ENCODE data around the gene P2RX5.
"Not testable (repeated sequence)": the region's sequence is repeated elsewhere in the genome, so short reads cannot be mapped to it uniquely, and the experiment has no call there.

Gene P2RX5

GRCh38 chr17:3710951-3711383 is 15.0 kb upstream of the P2RX5 start:
- peak; percentile 52 for DNase-seq

GRCh38 chr17:3708366-3708765 is 12.4 kb upstream of the P2RX5 start:
- DNase-seq: no peak

GRCh38 chr17:3705718-3705984 is 9.7 kb upstream of the P2RX5 start:
- not testable (repeated sequence) for DNase-seq

GRCh38 chr17:3704931-3705717 is 9.2 kb upstream of the P2RX5 start:
- DNase-seq: no peak

GRCh38 chr17:3702041-3702539 is 6.1 kb upstream of the P2RX5 start:
- not testable (repeated sequence) for DNase-seq

DNA sequence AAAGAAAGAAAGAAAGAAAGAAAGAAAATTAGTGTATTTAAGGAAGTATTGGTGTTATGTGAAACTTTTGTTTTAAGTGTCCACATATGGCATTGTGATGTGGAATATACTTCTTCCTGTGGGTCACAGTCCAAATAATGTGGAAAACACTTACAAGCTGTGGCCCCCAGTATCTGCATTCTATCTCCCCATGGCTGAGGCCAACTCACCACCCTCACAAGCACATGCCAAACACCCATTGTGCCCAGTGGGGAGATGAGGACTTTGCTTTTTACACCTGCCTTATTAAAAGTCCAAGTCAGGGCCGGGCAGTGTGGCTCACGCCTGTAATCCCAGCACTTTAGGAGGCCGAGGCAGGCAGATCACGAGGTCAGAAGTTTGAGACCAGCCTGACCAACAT is 4.0 kb upstream of the P2RX5 start:
- no peak for DNase-seq

- no peak for DNase-seq
These were observed 2.2 kb upstream of the P2RX5 start for GRCh38 chr17:3698139-3698538.

- no peak for DNase-seq
These were observed 1.1 kb upstream of the P2RX5 start for GRCh38 chr17:3697103-3697476.

DNA sequence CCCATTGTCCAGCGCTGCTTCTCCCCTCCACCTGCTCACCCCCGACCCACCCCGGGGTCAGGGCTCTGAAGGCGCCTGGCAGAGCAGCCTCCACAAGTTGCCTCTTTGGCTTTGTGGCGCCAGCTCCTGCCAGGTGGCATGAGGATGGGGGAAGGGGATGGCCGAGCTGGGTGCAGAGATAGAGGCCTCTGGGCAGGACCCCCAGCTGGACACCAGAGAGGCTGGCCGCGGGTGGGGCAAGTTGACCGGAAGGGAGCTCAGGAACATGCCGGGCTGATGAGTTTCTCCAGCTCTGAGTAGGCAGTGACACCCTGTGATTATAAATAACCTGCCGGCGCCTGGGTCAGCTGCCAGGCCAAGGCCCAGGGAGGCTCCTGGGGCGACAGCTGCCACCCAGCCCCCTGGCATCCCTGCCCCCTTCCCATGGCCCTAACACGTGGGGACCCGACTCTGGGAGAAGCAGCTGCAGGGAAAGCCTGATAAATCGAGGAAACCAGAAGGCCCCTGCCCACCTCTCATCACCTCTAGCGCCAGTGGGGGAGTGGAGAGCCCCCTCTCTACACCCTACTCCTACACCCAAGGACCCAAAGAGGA is 729 bp downstream of the P2RX5 start:
- DNase-seq: no peak

DNA sequence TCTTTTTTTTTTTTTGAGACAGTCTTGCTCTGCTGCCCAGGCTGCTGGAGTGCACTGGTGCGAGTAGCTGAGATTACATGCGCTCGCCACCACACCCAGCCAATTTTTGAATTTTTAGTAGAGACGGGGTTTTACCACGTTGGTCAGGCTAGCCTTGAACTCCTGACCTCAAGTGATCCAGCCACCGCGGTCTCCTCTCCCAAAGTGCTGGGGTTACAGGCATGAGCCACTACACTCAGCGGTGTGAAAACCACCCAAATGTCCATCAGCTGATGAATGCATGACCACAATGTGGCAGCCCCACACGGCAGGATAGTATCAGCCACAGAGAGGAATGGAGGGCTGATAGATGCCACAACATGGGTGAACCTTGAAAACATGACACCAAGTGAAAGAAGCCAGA is 2.1 kb downstream of the P2RX5 start:
- DNase-seq: no peak

- DNase-seq: no peak
These were observed 2.8 kb downstream of the P2RX5 start for GRCh38 chr17:3693141-3693540.

DNA sequence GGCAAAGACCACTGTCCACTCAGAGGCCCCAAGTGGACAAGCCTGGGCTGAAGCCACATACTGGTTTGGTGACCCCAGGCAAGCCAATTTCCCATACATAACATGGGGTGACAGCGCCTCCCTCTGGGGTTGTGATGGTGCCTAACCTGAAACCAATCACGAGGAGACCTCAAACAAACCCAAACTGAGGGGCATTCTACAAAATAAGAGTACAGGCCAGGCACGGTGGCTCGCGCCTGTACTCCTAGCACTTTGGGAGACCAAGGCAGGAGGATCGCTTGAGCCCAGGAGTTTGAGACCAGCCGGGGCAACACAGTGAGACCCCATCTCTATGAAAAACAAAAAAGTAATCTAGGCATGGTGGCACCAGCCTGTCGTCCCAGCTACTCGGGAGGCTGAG is 3.6 kb downstream of the P2RX5 start:
- no peak for DNase-seq

DNA sequence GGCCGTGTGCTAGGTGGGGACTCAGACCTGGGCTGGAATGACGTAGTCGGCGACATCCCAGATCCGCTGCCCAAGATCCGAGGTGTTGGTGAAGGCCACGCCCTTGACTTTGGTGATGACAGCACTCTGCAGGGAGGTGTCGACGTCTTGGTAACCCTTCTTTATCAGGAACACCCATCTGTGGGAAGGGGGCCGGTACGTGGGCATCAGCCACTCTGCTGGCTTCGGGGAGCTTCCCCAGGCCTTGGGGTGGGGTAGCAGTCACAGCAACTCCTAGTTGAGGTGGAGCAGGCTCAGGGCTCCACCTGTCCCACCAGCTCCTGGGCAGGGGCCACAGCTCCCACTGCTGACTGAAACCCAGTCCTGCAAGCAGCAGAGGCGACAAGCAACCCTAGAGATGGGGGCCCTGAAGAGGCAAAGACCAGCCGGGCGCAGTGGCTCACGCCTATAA is 4.3 kb downstream of the P2RX5 start:
- no peak for DNase-seq

- DNase-seq: no peak
These were observed 5.8 kb downstream of the P2RX5 start for GRCh38 chr17:3690094-3690715.

- DNase-seq: no peak
These were observed 6.5 kb downstream of the P2RX5 start for GRCh38 chr17:3689262-3690093.

- DNase-seq: no peak
These were observed 7.1 kb downstream of the P2RX5 start for GRCh38 chr17:3688852-3689261.

- no peak for DNase-seq
These were observed 7.9 kb downstream of the P2RX5 start for GRCh38 chr17:3688027-3688553.

DNA sequence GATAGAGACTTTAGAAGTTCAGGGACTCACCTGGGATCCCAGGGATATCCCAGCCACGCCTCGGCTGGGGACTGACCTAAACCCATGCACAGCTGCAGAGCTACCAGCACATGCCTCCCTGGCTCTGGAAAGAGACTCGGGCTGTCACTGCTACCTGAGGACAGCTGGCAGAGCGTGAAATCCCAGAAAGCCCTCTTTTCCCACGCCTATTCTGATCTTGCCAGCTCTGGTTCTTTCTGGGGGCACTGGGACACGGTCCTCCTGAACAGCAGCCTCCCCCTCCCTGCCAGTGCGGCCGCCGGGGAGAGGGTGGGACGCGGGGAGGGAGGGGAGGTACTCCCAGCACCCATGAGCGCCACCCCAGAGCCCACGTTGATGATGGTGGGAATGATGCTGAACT is 10.8 kb downstream of the P2RX5 start:
- DNase-seq: no peak

DNA sequence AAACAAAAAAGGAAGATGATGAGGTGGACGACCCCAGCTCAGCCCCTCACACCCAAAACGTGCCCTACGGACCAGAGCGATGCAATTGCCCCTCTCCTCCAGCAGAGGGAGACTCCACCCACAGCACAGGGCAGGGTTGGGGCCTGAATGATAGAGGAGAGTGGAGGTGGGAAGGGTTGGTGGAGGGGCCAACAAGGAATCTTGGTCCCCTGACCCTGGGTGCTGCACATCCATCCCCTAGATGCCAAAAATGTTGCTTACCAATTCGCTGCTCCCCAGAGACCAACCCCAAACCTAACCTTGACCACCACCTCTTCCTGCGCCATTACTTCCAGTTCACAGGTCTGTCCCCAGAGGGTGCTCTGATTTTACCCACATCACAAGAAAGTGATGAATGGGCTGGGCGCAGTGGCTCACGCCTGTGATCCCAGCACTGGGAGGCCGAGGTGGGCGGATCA is 12.9 kb downstream of the P2RX5 start:
- DNase-seq: peak; percentile 55

- no peak for DNase-seq
These were observed 13.9 kb downstream of the P2RX5 start for GRCh38 chr17:3682033-3682432.

DNA sequence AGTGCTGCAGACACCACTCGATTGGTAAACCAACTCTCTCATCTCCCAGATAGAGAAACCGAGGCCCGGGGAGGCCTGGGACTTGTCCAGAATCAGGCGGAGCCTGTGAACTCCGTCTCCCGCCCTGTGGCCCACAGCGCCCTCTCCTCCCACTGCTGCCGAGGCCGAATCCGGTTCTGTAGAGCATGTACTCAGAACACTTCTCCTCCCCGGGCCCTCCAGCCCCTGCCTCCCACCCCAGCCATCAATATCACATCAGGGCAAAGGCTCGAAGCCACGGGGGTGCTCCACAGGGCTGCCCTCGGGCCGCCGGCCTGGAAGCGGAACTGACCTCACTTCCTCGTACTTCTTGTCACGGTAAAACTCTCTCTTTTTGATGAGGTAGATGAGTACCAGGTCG is 14.4 kb downstream of the P2RX5 start:
- DNase-seq: no peak

DNA sequence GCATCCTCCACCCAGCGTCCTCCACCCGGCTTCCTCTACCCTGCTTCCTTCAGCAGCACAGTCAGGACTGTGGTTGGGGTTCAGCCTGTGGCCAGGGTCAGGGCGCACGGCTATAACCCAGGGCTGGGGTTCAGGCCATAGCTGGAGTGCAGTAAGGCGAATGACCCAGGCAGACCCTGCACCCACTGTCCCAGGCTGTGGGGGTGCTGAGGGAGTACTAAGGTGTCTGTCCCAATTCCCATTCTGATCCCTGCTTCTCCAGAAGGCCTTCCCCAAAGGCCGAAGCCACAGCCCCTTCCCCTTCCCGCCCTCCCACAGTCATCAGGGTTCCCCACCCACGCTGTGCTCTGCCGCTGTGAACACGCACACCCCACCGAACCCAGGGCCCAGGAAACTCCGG is 14.9 kb downstream of the P2RX5 start:
- no peak for DNase-seq

DNA sequence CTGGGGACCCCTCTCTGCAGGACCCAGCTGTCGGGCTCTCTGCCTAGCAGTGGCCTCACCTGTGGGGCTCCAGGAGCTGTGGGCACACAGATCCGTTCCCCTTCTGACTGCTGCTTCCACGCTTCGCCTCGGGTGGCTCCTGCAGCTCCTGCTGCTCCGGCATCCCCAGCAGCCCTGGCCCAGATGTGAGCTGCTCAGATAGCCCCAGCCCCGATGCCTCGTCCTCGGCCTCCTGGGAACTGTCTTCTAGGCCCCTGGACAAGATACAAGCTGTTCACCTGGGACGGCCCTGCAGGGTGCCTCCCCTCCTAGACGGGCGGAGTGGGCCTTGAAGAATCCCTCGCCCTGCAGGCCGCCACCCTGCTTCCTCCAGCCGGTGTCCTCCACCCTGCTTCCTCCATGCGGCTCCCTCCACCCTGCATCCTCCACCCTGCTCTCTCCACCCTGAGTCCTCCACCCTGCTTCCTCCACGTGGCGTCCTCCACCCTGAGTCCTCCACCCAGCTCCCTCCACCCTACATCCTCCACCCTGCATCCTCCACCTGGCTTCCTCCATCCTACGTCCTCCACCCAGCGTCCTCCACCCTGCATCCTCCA is 16.3 kb downstream of the P2RX5 start:
- no peak for DNase-seq

All from activated CD4-positive, alpha-beta T cell treated with anti-CD3 and anti-CD28 coated beads, Interleukin-2, amount 50 U/mL, for 1 hour (primary cell).